SK-N-MC (cell line): ENCODE results near the gene CASP7.

Experiments used
- EZH2 ChIP-seq: fragments of 200-600 bp; sonication (generic); IDR thresholded peaks from one replicate; pipeline ENCODE4 v1.6.1; 2017; ENCODE audit warnings: antibody characterized with exemption
- POLR2AphosphoS5 ChIP-seq: IDR thresholded peaks from 2 replicates; pipeline ENCODE4 v1.6.1; 2012; ENCODE audit warnings: mild to moderate bottlenecking, low read depth, low read length, borderline replicate concordance

DNA sequence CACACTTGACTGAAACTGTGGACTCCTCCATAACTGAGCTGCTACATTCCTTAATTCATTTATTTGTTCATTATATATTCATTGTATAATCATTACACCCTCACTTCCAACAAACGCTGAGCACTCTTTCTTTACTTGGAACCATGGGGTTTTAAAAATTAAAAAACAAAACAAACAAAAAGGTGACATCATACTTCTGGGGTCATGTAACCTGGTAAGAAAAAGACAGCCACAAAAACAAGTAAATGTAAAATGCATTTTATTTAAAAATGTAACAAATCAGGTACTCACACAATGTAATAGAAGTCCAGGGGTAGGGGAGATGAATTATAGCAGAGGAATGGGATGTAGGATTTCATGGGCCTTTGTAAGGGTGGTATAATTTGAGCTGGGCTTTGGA, 96.8 kb downstream of the CASP7 start:
- TF ChIP-seq POLR2AphosphoS5: no peak
- no peak for TF ChIP-seq EZH2
